ENCODE results near the gene RASAL1.

Gene RASAL1

GRCh38 chr12:113149361-113150150 lies 14.0 kb upstream of the RASAL1 start, which contains the start of gene CFAP73:
Gene CFAP73, plus strand, starts transcription at chr12:113149724. Its CDS starts 134 bp downstream, at chr12:113149858.
- H3K4me3 ChIP-seq (ENCODE audit: low read depth, low read length), result no peak within 1 kb of the TSS
- DNase-seq (ENCODE audit: low read depth, low spot score), result peak; percentile 85
- in situ Hi-C loops (cut with HindIII; ENCODE audit: low sequenced_read_pairs), result no loop called here
- peak; percentile 7 for TF ChIP-seq CTCF (IDR thresholded peaks at IDR 0.05; ENCODE audit: low read depth, low read length)

GRCh38 chr12:113146999-113147398 lies 11.4 kb upstream of the RASAL1 start:
- TF ChIP-seq CTCF (IDR thresholded peaks at IDR 0.05; ENCODE audit: low read depth, low read length), result no peak
- no peak overlapping the region for H3K4me3 ChIP-seq (ENCODE audit: low read depth, low read length)
- DNase-seq (ENCODE audit: low read depth, low spot score), result no peak
- in situ Hi-C loops (cut with HindIII; ENCODE audit: low sequenced_read_pairs), result no loop called here

- H3K4me3 ChIP-seq (ENCODE audit: low read depth, low read length), result no peak overlapping the region
- in situ Hi-C loops (cut with HindIII; ENCODE audit: low sequenced_read_pairs), result no loop called here
These were observed 10.4 kb upstream of the RASAL1 start for GRCh38 chr12:113145720-113146551.

GRCh38 chr12:113144806-113145205 lies 9.2 kb upstream of the RASAL1 start:
- H3K4me3 ChIP-seq (ENCODE audit: low read depth, low read length), result no peak overlapping the region
- in situ Hi-C loops (cut with HindIII; ENCODE audit: low sequenced_read_pairs), result no loop called here
- no peak for DNase-seq (ENCODE audit: low read depth, low spot score)
- no peak for TF ChIP-seq CTCF (IDR thresholded peaks at IDR 0.05; ENCODE audit: low read depth, low read length)

More at GRCh38 chr12:113145720-113146551, 10.4 kb upstream of the RASAL1 start:
- TF ChIP-seq CTCF (IDR thresholded peaks at IDR 0.05; ENCODE audit: low read depth, low read length), result no peak
- no peak for DNase-seq (ENCODE audit: low read depth, low spot score)

- TF ChIP-seq CTCF (IDR thresholded peaks at IDR 0.05; ENCODE audit: low read depth, low read length), result no peak
- H3K4me3 ChIP-seq (ENCODE audit: low read depth, low read length), result no peak overlapping the region
- DNase-seq (ENCODE audit: low read depth, low spot score), result no peak
- in situ Hi-C loops (cut with HindIII; ENCODE audit: low sequenced_read_pairs), result no loop called here
These were observed 8.4 kb upstream of the RASAL1 start for GRCh38 chr12:113143959-113144358.

- in situ Hi-C loops (cut with HindIII; ENCODE audit: low sequenced_read_pairs), result no loop called here
- H3K4me3 ChIP-seq (ENCODE audit: low read depth, low read length), result no peak overlapping the region
- no peak for DNase-seq (ENCODE audit: low read depth, low spot score)
- no peak for TF ChIP-seq CTCF (IDR thresholded peaks at IDR 0.05; ENCODE audit: low read depth, low read length)
These were observed 7.3 kb upstream of the RASAL1 start for GRCh38 chr12:113142886-113143332.

All from astrocyte of the spinal cord (primary cell).